HL-60 (cell line): ENCODE measurements around the gene ZNF462.

Source experiments
- CTCF ChIP-seq: IDR thresholded peaks from one replicate; pipeline ENCODE4 v1.5.1; 2011; ENCODE audit warnings: low read length, control low read depth, inconsistent platforms; ENCODE audit not compliant: insufficient read depth
- GABPA ChIP-seq: IDR thresholded peaks from 2 replicates; pipeline ENCODE4 v1.6.1; 2012; ENCODE audit warnings: low read depth
- POLR2AphosphoS5 ChIP-seq: IDR thresholded peaks from 2 replicates; pipeline ENCODE4 v1.6.1; 2012; ENCODE audit warnings: low read depth
- SPI1 ChIP-seq: IDR thresholded peaks from 2 replicates; pipeline ENCODE4 v1.6.1; 2012; ENCODE audit warnings: low read depth, mild to moderate bottlenecking, borderline replicate concordance
- TF ChIP-seq, protein P1 (sequence below): IDR thresholded peaks from 2 replicates; pipeline ENCODE4 v1.6.1; 2012; ENCODE audit warnings: low read depth; ENCODE audit not compliant: insufficient replicate concordance

DNA sequence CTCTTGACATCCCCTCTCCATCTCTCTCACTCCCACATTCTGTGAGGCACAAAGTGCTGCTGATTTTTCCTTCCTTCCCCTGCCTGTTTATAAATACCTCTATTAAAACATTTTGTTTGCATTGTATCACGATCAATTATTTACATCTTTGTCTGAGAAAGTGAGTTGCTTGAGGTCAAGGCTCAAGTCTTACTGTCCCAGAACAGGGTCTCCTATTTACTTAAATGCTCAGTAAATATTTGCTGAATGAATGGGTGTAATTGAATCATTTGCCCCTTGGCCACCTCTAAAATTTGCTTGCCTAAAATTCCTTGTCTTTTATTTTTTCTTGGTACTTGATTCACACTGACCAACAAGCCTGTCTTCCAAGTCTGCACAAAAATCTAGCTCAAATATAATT is 103.5 kb downstream of the ZNF462 start:
- TF ChIP-seq CTCF (no peak), SPI1 (no peak), GABPA (no peak), POLR2AphosphoS5 (no peak)
- TF ChIP-seq, protein P1, sequence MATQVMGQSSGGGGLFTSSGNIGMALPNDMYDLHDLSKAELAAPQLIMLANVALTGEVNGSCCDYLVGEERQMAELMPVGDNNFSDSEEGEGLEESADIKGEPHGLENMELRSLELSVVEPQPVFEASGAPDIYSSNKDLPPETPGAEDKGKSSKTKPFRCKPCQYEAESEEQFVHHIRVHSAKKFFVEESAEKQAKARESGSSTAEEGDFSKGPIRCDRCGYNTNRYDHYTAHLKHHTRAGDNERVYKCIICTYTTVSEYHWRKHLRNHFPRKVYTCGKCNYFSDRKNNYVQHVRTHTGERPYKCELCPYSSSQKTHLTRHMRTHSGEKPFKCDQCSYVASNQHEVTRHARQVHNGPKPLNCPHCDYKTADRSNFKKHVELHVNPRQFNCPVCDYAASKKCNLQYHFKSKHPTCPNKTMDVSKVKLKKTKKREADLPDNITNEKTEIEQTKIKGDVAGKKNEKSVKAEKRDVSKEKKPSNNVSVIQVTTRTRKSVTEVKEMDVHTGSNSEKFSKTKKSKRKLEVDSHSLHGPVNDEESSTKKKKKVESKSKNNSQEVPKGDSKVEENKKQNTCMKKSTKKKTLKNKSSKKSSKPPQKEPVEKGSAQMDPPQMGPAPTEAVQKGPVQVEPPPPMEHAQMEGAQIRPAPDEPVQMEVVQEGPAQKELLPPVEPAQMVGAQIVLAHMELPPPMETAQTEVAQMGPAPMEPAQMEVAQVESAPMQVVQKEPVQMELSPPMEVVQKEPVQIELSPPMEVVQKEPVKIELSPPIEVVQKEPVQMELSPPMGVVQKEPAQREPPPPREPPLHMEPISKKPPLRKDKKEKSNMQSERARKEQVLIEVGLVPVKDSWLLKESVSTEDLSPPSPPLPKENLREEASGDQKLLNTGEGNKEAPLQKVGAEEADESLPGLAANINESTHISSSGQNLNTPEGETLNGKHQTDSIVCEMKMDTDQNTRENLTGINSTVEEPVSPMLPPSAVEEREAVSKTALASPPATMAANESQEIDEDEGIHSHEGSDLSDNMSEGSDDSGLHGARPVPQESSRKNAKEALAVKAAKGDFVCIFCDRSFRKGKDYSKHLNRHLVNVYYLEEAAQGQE, result no peak
